ENCODE results near the gene TCEANC.

Gene TCEANC

DNA sequence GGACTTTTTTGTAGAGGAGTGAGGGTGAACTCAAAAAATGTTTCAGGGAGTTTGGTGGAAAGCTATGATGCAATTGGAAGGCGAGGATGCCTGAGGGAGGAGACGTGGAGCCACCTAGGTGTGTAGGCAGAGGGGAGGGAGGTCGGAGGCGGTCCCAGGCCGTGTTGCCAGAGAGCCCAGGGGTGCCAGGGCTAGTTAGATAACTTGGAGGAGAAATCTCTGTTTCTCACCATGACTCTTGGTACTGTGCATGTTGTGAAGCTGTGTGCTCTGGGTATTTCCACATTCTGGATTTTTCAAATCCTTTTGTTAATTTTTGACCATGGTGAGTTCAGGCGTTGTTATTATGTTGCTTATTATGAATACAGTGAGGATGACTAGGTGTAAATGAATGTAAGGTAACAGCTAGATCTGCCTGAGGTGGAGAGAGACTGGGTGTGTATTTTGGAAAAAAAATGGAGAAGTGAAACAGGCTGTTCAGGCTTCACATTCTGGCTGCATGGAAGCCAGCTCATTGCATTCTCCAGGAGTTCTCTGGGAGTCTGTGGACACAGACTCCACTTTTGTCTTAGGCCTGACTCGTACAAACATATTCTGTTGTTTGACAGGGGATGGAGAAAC, 40.5 kb downstream of the TCEANC start:
- no peak for DNase-seq

DNA sequence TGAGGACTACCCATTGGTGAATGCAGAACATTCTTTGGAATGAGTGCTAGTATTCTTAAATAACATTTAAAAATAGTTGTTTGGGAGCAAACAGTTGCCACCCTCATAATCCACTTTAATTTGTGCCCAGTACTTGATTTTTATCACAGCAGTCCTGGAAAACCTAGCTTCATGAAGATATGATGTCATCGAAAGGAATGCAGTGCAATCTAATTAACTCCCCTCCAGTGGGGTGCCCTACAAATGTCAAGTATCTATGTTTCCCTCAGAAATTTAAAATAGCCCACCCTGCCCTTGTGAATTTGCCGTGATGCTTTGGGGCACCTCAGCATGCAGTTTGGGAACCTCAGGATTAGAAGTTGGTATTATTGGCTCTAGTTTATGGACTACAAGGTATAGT, 41.4 kb downstream of the TCEANC start:
- no peak for DNase-seq

DNA sequence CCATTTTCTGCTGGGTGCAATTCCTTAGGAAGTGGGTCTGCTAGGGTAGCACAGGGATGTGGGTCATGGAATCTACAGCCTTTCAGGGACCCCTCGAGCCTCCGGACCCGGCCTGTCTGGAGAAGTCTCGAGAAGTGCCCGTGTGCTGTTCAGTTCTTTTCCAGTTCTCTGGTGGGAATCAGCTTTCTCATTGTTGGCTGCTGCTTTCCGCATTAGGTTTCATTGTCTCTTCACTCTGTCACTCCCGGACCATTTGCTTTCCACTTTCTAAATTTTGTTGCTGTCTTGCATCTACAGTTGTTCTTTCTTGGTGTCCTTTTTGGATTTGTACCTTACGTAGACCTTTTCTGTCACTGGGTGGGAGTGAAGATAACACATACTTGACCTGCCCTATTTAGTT, 42.0 kb downstream of the TCEANC start:
- no peak for DNase-seq

DNA sequence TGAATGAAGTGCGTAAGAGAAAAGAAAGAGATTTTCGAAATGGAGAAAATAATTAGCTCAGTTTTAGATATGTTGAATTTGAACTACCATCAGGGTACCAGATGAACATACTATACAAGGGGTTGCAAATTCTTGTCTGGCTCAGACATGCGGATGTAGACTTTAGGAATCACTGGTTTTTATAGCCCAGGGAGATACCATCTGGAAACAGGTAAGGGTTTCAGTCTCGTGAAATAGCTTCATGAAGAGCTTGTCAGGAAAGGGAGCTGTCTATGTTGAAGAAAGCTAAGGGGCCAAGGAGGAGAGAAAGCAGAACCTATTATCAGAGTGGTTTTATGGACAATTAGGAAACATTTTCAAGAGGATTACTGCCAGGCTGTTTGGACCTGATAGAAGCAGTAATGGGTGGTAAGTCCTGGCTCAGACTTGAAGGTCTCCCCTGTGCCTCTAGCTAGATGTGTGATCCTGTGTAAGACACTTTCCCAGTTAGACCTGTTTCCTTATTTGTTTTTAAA, 42.7 kb downstream of the TCEANC start:
- DNase-seq: no peak

DNA sequence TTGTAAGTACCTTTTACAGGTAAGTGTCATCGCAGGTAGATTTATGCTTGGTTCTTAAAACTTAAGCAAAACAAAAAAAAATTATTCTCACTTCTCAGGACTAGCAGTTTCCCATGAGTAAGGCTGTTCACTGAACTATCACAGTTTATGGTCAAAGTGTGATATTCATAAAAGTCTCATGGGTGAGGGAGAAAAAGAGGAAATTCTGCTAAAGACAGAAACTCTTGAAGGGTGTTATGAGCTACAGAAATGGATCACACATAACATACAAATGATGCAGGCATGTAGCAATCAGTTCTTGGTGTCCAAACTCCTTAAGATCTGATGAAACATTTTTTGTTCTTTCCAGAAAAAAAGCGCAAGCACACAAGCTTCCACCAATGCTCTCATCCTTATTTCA, 44.5 kb downstream of the TCEANC start:
- DNase-seq: no peak

DNA sequence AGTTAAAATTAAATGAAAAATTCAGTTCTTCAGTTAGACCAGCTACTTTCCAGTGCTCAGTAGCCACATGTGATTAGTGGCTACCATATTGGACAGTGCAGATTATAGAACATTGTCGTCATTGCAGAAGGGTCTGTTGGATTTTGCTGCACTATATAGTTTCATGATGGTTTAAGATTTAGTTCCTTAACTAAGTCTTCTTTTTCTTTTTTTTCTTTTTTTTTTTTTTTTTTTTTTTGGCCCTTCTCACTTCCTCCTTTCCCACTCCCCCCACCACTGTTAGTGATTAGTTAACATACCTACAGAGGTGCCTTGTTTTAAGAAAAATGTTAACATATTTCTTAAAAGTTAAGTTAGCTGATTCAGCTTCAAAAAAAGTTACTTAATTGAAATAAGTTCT, 45.0 kb downstream of the TCEANC start:
- no peak for DNase-seq

DNA sequence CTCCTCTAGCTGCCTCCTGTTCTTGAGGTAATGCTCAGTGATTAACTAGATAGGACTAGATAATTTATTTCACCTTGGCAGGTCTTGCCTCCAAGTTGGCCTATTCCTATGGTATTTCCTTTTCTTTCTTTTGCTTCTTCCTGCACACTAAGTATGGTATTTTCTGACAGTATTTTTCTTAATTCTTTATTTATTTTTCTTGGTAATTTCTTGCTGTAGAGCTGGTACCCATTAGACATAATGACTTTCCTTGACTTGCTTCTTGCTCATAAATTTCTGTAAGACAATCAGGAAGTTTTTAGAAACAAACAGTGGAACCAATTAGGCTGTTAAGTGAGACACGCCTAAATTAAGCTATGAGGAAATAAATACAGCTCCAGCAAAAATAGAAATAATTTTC, 45.5 kb downstream of the TCEANC start:
- DNase-seq: no peak

DNA sequence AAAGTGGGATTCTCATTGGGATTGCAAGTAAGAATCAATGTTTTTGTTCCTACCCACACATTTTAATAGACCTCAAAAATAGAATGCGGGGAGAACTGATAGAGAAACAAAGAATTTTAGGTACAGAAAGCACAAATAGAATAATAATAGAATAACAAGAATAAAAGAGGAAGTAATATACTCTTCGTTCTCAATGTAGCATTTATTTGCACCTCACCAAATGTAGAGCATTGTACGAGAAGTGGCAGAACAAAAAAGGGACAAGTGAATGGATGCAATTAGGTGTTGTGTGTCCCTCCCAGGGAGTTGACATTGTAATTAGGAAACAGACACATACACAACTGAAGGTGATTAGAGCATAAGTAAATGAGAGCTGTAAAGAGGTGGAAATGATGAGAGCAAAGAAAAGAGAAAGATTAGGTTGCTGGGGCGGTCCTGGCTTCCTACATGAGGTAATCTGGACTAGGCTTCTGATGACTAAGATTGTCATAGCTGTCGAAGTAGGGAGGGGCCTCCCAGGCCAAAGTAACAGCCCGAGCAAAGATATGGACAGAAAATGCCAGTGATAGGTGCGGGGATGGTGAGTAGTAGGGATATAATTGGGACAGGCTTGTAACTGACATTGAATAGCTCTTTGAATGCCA, 46.4 kb downstream of the TCEANC start:
- DNase-seq: no peak

DNA sequence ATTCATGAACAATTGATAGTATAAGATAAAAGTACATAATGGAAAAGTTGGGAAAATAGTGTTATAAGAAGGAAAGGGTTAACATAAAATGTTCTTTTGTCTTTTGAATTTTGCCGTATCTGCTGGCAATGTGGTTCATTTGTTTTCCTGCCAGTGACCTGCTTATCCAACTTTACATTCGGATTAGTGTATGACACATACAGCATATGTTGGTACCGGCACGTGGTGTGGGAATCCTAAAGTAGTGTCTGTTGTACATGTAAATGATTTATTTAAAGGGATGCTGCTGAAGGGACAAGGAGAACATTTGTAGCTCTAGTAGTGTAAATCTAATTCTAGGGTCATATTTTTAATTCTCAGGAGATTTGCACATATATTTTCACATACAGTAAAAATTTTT, 47.4 kb downstream of the TCEANC start:
- no peak for DNase-seq

DNA sequence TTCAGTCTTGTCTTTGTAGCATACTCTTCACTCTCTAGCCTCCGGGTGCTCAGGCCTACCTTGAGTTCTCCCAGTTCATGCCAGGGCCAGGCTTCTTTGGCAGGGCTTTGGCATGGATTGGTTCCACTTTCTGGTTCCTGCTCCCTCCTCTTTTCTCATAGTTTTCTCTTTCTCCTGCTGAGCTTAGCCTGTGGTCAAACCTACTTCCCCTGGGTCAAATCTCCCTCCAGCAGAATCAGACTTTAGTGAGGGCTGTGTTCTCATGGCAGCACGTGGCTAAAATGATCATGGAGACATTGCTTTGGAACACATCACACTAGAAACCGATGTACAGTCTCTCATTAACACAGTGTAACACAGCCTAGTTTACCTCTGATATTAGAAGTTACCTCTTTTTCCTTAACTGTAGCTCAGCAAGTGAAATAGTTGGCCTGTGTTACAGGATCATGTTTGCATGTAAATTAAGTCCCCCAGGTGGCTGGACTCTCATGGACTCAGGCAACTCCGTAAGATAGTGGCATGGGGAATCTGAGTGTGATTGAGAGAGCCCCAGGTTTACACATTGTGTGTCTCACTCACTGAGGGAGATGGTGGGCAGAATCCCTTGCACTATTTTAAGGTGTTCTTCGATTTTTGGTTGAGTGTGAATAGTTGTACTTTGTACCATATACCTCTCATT, 49.3 kb downstream of the TCEANC start:
- DNase-seq: no peak

DNA sequence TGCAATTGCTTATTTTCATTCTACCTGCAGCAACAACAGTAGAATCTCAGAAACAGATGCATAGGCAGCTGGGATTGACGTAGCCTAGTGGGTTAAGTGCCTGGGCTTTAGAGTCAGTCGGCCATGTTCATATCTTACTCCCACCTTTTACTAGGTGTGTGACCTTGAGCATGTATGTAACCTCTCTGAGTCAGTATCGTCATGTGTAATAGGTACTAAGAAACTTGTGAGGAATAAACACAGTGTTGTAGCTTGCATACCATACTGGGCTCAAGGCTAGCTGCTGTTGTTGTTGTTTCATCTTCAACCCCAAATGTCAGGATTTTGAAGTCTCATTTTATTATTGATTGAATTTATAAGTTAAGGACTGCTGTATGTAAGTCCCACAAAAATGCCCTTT, 50.2 kb downstream of the TCEANC start:
- no peak for DNase-seq

DNA sequence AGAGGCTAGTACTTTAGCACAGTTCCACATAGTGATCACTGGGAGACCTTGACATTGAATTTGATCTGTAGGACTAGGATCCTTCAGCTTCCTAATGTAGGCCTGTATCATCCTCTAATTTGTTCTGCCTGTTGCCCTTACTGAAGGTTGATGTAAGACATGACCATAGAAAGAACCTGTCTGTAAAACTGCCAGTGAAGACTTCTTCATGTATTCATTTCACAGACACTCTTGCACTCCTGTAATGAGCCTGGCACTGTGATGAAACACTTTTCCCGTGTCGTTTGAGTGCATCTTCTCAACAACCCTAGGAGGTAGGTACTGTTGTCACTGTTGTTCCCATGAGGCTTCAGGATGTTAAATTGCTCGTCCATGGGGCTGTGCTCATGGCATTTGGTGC, 50.6 kb downstream of the TCEANC start:
- no peak for DNase-seq

DNA sequence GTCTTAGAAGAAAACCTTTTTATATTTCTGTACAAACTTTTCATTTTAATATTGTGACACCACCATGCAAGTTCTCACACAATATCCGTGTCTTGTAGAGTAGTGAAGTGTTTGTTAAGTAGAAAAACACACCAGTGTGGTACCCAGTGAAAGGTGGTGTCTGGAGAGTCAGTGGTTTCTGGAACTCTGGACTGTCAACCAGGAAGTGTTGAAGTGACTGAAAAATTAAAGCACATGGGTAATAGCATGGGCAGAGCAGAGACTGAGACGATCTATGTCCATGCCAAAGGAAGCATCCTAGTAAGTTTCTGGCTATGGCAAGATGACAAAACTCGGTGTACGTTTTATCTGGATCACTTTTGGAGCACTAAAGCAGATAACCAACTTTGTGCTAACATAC, 58.2 kb downstream of the TCEANC start:
- DNase-seq: no peak

Data from right forelimb (tissue), 1 donor.